GM10266 (cell line): Measurements from ENCODE around the gene MYADM.
"Not testable (repeated sequence)": the region's sequence is repeated elsewhere in the genome, so short reads cannot be mapped to it uniquely, and the experiment has no call there.

Source experiments
- DNase-seq: peaks from one replicate; pipeline ENCODE4 v3.0.0; 2012; ENCODE audit errors: extremely low spot score
- TF ChIP-seq, protein P1 (sequence below): IDR thresholded peaks from 2 replicates; pipeline ENCODE4 v1.5.1; 2012; ENCODE audit warnings: mild to moderate bottlenecking, low read depth; ENCODE audit not compliant: control insufficient read depth, insufficient read depth; ENCODE audit errors: missing control alignments

Gene MYADM

DNA sequence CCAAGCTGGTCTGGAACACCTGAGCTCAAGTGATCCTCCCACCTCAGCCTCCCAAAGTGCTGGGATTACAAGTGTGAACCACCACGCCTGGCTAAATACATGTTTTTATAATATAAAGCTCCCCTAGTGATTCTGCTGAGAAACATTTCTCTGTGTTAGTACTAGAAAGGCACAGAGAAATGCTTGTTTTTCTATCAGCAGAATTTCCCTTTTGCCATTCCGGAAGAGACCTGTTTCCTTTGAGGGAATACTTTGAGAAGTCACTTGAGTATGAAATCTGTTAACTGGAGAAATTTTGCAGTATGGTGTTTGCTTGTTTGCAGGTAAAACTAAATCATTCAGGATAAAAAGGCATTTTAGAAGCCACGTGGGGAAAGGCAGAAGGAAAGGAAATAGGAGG lies 39.2 kb upstream of the MYADM start:
- no peak for DNase-seq
- TF ChIP-seq, protein P1, sequence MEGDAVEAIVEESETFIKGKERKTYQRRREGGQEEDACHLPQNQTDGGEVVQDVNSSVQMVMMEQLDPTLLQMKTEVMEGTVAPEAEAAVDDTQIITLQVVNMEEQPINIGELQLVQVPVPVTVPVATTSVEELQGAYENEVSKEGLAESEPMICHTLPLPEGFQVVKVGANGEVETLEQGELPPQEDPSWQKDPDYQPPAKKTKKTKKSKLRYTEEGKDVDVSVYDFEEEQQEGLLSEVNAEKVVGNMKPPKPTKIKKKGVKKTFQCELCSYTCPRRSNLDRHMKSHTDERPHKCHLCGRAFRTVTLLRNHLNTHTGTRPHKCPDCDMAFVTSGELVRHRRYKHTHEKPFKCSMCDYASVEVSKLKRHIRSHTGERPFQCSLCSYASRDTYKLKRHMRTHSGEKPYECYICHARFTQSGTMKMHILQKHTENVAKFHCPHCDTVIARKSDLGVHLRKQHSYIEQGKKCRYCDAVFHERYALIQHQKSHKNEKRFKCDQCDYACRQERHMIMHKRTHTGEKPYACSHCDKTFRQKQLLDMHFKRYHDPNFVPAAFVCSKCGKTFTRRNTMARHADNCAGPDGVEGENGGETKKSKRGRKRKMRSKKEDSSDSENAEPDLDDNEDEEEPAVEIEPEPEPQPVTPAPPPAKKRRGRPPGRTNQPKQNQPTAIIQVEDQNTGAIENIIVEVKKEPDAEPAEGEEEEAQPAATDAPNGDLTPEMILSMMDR = no peak

DNA sequence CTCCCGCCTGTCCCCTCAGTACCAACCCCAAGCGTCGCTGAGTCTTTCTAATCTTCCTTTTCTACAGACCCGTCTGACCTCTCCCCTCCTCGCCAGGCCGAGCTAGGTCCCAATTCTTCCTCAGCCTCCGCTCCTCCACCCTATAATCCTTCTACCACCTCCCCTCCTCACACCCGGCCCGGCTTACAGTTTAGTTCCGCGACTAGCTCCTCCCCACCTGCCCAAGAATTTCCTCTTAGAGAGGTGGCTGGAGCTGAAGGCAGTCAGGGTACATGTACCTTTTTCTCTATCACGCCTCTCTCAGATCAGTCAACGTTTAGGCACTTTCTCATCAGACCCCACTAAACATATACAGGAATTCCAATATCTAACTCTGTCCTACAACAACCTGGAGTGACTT lies 34.8 kb upstream of the MYADM start:
- DNase-seq = not testable (repeated sequence)

DNA sequence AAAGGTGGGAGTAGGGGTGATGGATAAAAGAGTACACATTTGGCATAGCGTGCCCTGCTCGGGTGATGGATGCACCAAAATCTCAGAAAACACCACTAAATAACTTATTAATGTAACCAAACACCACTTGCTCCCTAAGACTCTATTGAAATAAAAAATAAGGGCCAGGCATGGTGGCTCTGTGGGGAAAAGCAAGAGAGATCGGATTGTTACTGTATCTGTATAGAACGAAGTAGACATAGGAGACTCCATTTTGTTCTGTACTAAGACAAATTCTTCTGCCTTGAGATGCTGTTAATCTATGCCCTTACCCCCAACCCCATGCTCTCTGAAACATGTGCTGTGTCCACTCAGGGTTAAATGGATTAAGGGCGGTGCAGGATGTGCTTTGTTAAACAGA lies 29.2 kb upstream of the MYADM start:
- not testable (repeated sequence) for DNase-seq

DNA sequence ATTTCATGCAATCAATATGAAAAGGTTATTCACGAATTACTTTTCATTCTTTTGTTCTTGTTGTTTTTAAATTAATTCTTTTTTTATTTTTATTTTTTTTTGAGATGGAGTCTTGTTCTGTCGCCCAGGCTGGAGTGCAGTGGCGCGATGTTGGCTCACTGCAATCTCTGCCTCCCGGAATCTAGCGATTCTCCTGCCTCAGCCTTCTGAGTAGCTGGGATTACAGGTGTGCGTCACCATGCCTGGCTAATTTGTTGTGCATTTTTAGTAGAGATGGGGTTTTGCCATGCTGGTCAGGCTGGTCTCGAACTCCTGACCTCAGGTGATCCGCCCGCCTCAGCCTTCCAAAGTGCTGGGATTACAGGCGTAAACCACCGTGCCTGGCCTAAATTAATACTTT lies 27.4 kb upstream of the MYADM start:
- not testable (repeated sequence) for DNase-seq

DNA sequence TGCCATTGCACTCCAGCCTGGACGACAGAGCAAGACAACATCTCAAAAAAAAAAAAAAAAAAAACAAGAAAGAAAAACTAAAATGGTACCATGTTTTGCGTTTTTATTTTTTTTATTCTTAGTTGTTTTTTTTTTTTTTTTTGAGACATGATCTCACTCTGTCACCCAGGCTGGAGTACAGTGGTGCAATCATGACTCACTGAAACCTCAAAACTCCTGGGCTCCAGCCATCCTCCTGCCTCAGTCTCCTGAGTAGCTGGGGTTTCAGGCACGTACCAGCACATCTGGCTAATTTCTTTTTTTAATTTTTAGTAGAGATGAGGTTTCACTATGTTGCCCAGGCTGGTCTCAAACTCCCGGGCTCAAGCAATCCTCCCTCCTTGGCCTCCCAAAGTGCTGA lies 26.8 kb upstream of the MYADM start:
- not testable (repeated sequence) for DNase-seq

DNA sequence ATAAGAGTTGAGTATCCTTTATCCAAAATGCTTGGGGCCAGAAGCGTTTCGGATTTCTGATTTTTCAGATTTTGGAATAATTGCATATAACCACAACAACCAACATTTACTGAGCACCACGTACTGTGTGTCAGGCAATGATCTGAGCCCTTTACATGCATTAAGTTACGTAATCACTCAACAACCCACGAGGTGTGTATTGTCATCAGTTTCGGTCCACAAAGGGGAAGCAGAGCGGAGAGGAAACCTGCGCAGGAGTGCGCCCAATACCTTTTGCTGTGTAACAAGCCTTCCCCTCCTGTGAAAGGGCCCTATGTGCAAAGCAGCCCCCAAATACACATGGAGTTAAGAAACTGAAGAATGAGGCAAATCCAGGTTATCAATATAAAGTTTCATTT lies 22.8 kb upstream of the MYADM start:
- TF ChIP-seq, protein P1 = no peak
- no peak for DNase-seq

DNA sequence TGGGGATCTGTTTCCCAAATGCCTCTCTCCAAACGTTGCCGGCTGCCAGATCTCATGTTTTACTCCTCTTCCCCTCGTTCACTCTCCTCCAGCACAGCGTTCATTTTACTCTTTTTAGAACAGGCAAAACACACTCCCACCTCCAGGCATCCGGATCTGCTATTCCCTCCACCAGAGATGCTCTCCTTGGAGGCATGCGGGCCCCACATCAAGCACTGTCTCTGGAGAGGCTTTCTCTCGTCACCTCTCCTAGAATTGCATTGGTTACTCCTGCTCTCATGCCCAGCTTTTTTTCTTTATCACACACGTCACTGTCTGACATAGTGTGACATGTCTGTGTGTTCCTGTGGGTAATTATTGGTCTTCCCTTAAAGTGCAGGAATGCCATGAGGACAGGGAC lies 20.1 kb upstream of the MYADM start:
- no peak for DNase-seq
- TF ChIP-seq, protein P1 = no peak

DNA sequence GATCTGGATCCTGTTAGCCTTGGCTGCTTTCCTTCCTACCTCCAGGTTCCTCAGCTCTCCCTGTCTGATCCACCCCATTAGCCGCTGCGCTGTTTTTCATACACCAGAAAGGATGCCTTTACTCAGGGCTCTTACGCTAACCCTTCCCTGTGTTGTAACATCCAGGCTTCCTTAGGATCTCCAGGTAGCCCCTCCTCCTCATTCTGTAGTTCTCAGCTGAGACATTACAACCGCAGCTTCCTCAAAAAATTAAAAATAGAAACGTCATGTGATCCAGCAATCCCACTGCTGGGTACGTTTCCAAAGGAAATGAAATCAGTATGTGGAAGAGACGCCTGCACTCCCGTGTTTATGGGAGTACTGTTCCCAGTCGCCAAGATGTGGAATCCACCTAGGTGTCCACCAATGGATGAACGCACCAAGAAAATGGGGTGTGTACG lies 18.4 kb upstream of the MYADM start:
- DNase-seq = no peak

DNA sequence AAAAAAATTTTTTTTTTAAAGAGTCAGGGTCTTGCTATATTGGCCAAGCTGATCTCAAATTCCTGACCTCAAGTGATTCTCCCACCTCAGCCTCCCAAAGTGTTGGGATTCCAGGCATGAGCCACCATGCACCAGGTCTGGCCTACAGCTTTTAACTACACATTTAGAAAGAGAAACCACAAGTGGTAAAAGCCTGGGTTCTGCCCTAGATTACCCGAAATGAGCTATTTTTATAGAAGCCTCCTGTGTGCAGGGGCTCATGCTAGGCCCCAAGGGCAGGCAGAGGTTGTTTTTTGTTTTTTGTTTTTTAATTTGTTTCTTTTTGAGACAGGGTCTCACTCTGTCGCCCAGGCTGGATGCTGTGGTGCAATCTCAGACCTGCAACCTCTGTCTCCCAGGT lies 14.0 kb upstream of the MYADM start:
- DNase-seq = no peak
- TF ChIP-seq, protein P1 = no peak

More for the DNA sequence above, 18.4 kb upstream of the MYADM start:
- TF ChIP-seq, protein P1 = no peak

DNA sequence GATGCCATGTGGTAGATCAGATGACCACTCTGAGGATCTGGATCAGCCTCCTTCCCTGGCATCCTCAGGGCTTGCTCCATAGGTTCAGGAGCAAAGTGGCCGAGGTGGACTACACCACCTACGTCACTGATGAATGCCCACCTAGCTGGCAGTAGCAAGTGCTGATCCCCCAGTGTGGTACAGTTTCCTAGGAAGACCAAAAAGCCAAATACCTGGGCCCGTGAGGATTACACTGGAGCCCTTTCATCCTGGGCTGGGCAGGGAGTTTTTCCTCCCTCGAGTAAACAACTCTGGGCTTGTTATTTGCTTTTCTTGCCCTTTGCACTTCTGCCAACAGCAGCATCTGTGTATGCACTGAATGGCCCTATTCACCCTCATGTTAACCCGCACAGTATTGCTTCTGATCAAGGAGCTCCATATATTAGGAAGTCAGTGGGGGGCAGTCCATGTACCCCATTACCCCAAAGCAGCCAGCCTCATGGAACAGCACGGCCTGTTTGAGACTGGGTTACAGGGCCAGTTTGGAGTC lies 3.3 kb upstream of the MYADM start:
- no peak for DNase-seq

More for the DNA sequence above, 3.3 kb upstream of the MYADM start:
- TF ChIP-seq, protein P1 = no peak
